A549 (cell line): ENCODE results near the gene GCK.

Experiments used
- CEBPB ChIP-seq, 2 experiments: fragments of >200 bp in 1 of 2; sonication (Bioruptor Twin) in 1 of 2; formaldehyde crosslinking in 1 of 2; IDR thresholded peaks; 2 replicates each; pipeline ENCODE4 v1.6.1; 2012 to 2016
- EP300 ChIP-seq, 2 experiments: fragments of >200 bp; sonication (Bioruptor Twin); formaldehyde crosslinking; IDR thresholded peaks; 2 replicates in 1 of 2; 3 replicates in 1 of 2; pipeline ENCODE4 v1.6.1; 2016 to 2017
- HDAC2 ChIP-seq: fragments of 200-600 bp; sonication (generic); IDR thresholded peaks from 2 replicates; pipeline ENCODE4 v1.6.1; 2016
- PHF8 ChIP-seq: fragments of 200-600 bp; sonication (generic); IDR thresholded peaks from 2 replicates; pipeline ENCODE4 v1.6.1; 2016; ENCODE audit warnings: low read depth, mild to moderate bottlenecking, antibody characterized with exemption, moderate library complexity, borderline replicate concordance
- POLR2A ChIP-seq: IDR thresholded peaks from 2 replicates; pipeline ENCODE4 v1.6.1; 2012; ENCODE audit warnings: mild to moderate bottlenecking, low read length
- RAD21 ChIP-seq, 2 experiments: fragments of >200 bp in 1 of 2; sonication (Bioruptor Twin) in 1 of 2; formaldehyde crosslinking in 1 of 2; IDR thresholded peaks in 1 of 2; conservative IDR thresholded peaks in 1 of 2; 2 replicates in 1 of 2; 3 replicates in 1 of 2; pipeline ENCODE4 v1.6.1; 2012 to 2018; ENCODE audit warnings: inconsistent platforms in 1 of 2
- RNF2 ChIP-seq: fragments of 200-600 bp; sonication (generic); IDR thresholded peaks from 2 replicates; pipeline ENCODE4 v1.6.1; 2016; ENCODE audit warnings: low read depth, mild to moderate bottlenecking, antibody characterized with exemption, moderate library complexity, borderline replicate concordance
- TF ChIP-seq, protein P1 (sequence below): fragments of >200 bp; sonication (Bioruptor Twin); formaldehyde crosslinking; IDR thresholded peaks from 3 replicates; pipeline ENCODE4 v1.5.1; 2016
- TF ChIP-seq, protein P2 (sequence below): fragments of >200 bp; sonication (Bioruptor Twin); formaldehyde crosslinking; IDR thresholded peaks from 3 replicates; pipeline ENCODE4 v1.6.1; 2016

DNA sequence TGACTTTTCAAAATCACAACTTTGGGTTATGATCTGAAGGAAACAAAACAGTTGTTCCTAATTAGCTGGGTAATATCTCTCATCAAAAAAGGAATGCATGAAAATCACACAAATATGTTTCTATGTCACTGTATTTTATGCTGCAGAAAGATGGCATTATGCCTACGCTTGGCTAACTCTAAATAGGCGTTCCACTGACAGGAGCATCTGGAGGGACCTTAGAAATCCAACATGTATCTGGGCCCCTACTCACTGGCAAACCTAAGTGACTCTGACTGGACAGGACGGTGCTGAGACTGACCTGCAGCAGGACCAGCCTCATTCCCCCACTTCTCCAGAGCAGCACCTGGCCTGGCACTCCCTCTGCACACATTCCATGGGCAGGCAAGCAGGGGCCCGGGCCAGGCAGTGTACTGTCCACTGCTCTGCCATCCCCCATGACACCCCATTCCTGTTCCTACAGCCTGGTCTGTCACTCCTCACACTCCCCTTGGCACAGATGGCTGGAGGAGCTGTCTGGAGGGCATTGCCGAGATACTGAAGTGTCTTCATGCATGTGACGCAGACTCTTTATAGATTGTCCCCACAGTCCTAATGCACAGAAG is 45.5 kb downstream of the GCK start:
- TF ChIP-seq, protein P1, sequence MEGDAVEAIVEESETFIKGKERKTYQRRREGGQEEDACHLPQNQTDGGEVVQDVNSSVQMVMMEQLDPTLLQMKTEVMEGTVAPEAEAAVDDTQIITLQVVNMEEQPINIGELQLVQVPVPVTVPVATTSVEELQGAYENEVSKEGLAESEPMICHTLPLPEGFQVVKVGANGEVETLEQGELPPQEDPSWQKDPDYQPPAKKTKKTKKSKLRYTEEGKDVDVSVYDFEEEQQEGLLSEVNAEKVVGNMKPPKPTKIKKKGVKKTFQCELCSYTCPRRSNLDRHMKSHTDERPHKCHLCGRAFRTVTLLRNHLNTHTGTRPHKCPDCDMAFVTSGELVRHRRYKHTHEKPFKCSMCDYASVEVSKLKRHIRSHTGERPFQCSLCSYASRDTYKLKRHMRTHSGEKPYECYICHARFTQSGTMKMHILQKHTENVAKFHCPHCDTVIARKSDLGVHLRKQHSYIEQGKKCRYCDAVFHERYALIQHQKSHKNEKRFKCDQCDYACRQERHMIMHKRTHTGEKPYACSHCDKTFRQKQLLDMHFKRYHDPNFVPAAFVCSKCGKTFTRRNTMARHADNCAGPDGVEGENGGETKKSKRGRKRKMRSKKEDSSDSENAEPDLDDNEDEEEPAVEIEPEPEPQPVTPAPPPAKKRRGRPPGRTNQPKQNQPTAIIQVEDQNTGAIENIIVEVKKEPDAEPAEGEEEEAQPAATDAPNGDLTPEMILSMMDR, result no peak
- no peak for TF ChIP-seq POLR2A
- TF ChIP-seq, protein P2, sequence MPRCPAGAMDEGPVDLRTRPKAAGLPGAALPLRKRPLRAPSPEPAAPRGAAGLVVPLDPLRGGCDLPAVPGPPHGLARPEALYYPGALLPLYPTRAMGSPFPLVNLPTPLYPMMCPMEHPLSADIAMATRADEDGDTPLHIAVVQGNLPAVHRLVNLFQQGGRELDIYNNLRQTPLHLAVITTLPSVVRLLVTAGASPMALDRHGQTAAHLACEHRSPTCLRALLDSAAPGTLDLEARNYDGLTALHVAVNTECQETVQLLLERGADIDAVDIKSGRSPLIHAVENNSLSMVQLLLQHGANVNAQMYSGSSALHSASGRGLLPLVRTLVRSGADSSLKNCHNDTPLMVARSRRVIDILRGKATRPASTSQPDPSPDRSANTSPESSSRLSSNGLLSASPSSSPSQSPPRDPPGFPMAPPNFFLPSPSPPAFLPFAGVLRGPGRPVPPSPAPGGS, result no peak
- TF ChIP-seq EP300 (IDR thresholded peaks at IDR 0.05), result no peak
- no peak for TF ChIP-seq HDAC2
- no peak for TF ChIP-seq CEBPB (IDR thresholded peaks at IDR 0.05)
- no peak for TF ChIP-seq PHF8
- TF ChIP-seq RAD21 (conservative IDR thresholded peaks at IDR 0.05 in 1 of 2, IDR thresholded peaks at IDR 0.05 in 1 of 2), result no peak
- no peak for TF ChIP-seq RNF2
